ENCODE results near the gene GUCY2C.

GUCY2C gene

GRCh38 chr12:14572401-14572800, 124.0 kb downstream of the GUCY2C start:
- DNase-seq = no peak

GRCh38 chr12:14571779-14572178, 124.6 kb downstream of the GUCY2C start:
- no peak for DNase-seq

DNA sequence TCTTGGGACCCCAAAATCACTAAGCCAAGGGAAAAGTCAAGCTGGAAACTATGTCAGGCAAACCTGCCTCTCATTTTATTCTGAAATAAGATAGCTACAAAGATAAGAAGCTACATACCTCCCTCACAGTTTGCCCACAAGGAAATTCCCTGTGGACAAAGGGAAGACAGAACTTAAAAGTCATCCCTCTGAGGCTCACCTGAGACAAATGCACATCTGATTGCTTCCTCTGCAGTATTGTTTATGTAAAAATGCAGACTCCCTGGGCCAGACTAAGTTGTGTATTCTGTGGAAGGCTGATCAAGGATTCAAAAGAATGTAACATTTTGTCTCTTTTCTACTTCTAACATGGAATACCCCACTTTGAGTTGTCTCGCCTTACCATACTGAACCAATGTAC, 126.2 kb downstream of the GUCY2C start:
- no peak for DNase-seq

DNA sequence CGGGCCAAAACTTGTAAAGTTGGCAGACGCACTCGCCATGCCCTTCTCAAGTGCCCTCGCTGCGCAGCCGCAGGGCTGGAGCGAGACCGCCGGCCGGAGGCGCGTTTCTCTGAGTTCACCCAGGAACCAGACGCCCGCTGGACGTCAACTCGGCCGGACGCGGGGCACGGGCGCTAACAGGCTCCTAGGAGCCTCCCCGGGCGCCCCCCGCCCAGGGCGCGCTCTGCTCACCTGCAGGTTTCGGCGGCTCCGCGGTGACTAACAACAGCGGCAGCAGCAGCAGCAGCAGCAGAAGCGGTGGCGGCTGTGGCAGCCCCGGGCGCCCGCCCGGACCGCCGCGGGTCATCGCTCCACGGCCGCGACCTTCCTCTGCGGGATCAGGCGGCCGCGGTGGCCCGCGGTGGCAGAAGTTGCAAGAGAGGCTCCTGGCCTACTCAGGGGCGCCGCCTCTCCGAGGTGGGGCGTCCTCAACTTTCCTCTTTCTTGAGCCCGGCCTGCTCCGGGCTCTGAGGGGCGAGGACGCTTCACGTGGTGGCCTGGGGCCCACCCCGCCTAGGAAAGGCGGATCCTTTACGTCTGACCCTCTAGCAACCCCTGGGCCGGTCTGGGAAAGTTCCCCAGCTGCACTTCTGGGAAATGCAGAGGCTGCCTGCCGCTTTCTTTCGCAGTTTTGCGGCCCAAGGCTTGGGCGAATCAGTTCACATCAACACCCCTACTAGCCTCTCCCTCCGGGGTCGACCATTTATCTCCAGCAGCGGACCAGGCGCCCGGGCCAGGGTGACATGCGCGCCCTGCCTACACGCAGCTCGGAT, 128.8 kb downstream of the GUCY2C start, which contains the start of gene PLBD1:
Gene PLBD1 (minus strand): TSS at position 533 of the 812 bp plus-strand sequence. CDS start 187 bp downstream, at position 346.
- peak in 48 of 58 donors; percentile 5 to 60 (median 26) for DNase-seq

- no peak for DNase-seq
Measured at GRCh38 chr12:14564336-14564959, 132.0 kb downstream of the GUCY2C start.

DNA sequence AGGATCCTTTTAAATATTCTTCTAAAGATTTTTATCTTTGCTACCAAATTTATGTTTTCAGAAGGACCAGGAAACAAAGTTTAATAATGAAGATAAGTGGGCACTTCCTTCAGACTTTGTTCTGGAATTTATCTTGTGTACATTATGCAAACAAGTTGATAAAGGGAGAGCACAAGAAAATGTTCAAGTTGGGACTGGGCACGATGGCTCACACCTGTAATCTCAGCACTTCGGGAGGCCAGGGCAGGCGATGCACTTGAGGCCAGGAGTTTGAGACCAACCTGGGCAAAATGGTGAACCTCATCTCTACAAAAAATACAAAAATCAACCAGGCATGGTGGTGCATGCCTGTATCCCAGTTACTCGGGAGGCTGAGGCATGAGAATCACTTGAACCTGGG, 133.4 kb downstream of the GUCY2C start:
- no peak for DNase-seq
